ENCODE data around the gene MKLN1. TPM values are rescaled to one million over a fixed set of nuclear protein-coding genes. Genes with fewer than 3 reads are reported as not detected.

MKLN1 gene
- total RNA-seq, 1 donor from 2014 or later = 20.0 TPM

GRCh38 chr7:131500357-131500756 is 172.7 kb downstream of the MKLN1 start:
- no peak for TF ChIP-seq CTCF (IDR thresholded peaks at IDR 0.05; ENCODE audit: insufficient read depth, low read length, severe bottlenecking)
- Histone ChIP-seq H3K27me3 (ENCODE audit: control insufficient read depth, insufficient read depth, low read length) (no peaks in the 10 kb centered on the region), H3K4me3 (ENCODE audit: low read depth, low read length) (no peak overlapping the region), H3K36me3 (ENCODE audit: control insufficient read depth, insufficient read depth, low read length) (no peaks in the 10 kb centered on the region)
- FAIRE-seq (no peak), DNase-seq (ENCODE audit: low read depth) (no peak)

DNA sequence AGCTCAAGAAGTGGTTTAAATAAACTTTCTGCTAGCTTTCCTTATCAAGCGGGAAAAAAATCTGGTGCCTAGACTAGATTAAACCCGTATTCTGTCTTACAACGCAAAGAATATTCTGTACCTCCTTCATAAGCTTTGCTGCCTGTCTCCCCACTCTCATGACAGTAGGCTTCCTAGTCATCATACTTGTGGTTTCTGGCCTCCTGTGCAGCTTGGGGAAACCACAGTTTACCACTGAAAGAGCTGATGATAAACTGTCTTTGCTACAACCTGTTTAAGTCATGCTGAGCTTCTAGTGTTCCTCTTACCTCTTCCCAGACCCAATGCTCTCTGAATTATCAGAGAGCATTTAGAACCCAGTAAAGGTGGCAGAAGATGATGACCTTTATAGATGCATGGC is 173.7 kb downstream of the MKLN1 start:
- DNase-seq (ENCODE audit: low read depth) (peak; percentile 39), FAIRE-seq (no peak)
- H3K4me3 ChIP-seq (ENCODE audit: low read depth, low read length) = no peak overlapping the region
- no peaks in the 10 kb centered on the region for H3K36me3 ChIP-seq (ENCODE audit: control insufficient read depth, insufficient read depth, low read length)
- no peak for TF ChIP-seq CTCF (IDR thresholded peaks at IDR 0.05; ENCODE audit: insufficient read depth, low read length, severe bottlenecking)
- H3K27me3 ChIP-seq (ENCODE audit: control insufficient read depth, insufficient read depth, low read length) = no peaks in the 10 kb centered on the region

GRCh38 chr7:131501930-131502685 is 174.4 kb downstream of the MKLN1 start:
- no peak for TF ChIP-seq CTCF (IDR thresholded peaks at IDR 0.05; ENCODE audit: insufficient read depth, low read length, severe bottlenecking)
- FAIRE-seq (no peak), DNase-seq (ENCODE audit: low read depth) (no peak)
- Histone ChIP-seq H3K27me3 (ENCODE audit: control insufficient read depth, insufficient read depth, low read length) (no peaks in the 10 kb centered on the region), H3K36me3 (ENCODE audit: control insufficient read depth, insufficient read depth, low read length) (no peaks in the 10 kb centered on the region), H3K4me3 (ENCODE audit: low read depth, low read length) (no peak overlapping the region)

- no peak for DNase-seq (ENCODE audit: low read depth)
- no peak for TF ChIP-seq CTCF (IDR thresholded peaks at IDR 0.05; ENCODE audit: insufficient read depth, low read length, severe bottlenecking)
- FAIRE-seq = no peak
- no peaks in the 10 kb centered on the region for H3K36me3 ChIP-seq (ENCODE audit: control insufficient read depth, insufficient read depth, low read length)
- H3K4me3 ChIP-seq (ENCODE audit: low read depth, low read length) = no peak overlapping the region
- H3K27me3 ChIP-seq (ENCODE audit: control insufficient read depth, insufficient read depth, low read length) = no peaks in the 10 kb centered on the region
Observed at GRCh38 chr7:131502810-131503508, 175.3 kb downstream of the MKLN1 start.

DNA sequence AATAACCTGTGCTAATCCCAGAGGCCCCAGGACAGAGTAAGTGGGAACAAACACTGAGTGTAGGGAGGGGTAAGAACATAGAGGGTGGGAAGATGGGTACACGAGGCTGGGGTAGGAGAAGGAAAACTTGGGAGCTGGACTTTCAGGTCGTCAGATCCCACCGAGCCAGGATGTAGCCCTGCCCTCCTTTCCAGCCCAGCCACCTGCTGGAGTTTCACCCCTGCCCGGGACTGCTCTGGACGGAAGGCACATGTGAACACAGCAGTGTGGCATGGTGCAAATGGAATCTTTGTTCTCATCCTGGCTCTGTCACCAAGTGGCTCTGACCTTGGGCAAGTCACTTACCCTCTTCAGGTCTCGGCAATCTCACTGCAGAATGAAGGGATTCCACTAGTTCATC is 176.0 kb downstream of the MKLN1 start:
- Histone ChIP-seq H3K27me3 (ENCODE audit: control insufficient read depth, insufficient read depth, low read length) (no peaks in the 10 kb centered on the region), H3K36me3 (ENCODE audit: control insufficient read depth, insufficient read depth, low read length) (no peaks in the 10 kb centered on the region), H3K4me3 (ENCODE audit: low read depth, low read length) (no peak overlapping the region)
- no peak for FAIRE-seq
- TF ChIP-seq CTCF (IDR thresholded peaks at IDR 0.05; ENCODE audit: insufficient read depth, low read length, severe bottlenecking) = no peak
- no peak for DNase-seq (ENCODE audit: low read depth)

Data from bronchial epithelial cell (primary cell).